ENCODE measurements around the gene INF2. TPM values are rescaled to one million over a fixed set of nuclear protein-coding genes. Genes with fewer than 3 reads are reported as not detected.

The INF2 gene
- total RNA-seq, 1 donor from 2014 or later = 69.2 TPM

DNA sequence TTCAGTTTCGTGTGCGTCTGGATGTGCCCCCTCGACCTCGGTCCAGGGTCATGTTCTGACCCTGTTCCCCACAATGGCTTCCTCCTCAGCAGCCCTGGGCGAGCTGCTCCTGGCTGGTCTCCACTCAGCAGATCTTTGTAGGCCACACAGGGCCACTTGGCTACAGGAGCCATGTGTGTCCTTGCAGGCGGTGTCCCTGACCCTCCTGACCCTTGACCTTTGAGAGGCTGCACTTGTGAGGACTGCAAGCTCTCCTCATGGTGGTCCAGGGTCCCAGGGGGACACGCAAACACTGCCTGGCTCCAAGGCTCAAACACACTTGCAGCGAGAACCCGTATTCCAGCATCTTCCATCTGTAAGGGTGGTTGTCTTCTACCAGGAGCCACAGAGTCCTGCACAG is 56.0 kb downstream of the INF2 start:
- Mint-ChIP-seq H3K9me3 (ENCODE audit: low read depth) (no peaks in the 10 kb centered on the region), H3K27ac (no peak overlapping the region), H3K4me3 (ENCODE audit: low read depth) (no peak overlapping the region), H3K4me1 (ENCODE audit: low read depth) (peaks cover 1% of the 10 kb centered on the region), H3K27me3 (no peaks in the 10 kb centered on the region), H3K36me3 (ENCODE audit: insufficient read depth) (no peaks in the 10 kb centered on the region)
- no peak for DNase-seq (ENCODE audit: low spot score, unreplicated experiment)
- TF ChIP-seq, protein P1, sequence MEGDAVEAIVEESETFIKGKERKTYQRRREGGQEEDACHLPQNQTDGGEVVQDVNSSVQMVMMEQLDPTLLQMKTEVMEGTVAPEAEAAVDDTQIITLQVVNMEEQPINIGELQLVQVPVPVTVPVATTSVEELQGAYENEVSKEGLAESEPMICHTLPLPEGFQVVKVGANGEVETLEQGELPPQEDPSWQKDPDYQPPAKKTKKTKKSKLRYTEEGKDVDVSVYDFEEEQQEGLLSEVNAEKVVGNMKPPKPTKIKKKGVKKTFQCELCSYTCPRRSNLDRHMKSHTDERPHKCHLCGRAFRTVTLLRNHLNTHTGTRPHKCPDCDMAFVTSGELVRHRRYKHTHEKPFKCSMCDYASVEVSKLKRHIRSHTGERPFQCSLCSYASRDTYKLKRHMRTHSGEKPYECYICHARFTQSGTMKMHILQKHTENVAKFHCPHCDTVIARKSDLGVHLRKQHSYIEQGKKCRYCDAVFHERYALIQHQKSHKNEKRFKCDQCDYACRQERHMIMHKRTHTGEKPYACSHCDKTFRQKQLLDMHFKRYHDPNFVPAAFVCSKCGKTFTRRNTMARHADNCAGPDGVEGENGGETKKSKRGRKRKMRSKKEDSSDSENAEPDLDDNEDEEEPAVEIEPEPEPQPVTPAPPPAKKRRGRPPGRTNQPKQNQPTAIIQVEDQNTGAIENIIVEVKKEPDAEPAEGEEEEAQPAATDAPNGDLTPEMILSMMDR (IDR thresholded peaks at IDR 0.05; ENCODE audit: unreplicated experiment) = no peak

DNA sequence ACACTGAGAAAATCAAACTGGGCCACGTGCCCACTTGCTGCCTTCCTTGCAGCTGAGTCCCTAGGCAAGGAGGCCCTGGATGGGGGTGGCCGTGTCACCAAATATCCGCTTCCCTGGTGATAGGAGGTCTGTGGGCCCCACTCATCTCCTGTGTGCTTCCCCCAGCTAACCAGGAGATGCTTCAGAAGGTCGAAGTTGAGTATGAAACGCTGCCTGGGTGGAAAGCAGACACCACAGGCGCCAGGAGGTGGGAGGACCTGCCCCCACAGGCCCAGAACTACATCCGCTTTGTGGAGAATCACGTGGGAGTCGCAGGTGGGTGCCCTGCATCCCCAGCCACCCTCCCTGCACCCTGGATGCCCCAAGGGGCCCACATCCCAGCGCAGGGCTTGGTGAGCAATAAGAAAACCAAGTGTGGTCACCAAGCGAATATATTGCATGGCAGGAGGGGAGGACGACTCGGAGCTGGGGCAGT is 56.7 kb downstream of the INF2 start:
- H3K4me3 Mint-ChIP-seq (ENCODE audit: low read depth) = no peak overlapping the region
- no peaks in the 10 kb centered on the region for H3K9me3 Mint-ChIP-seq (ENCODE audit: low read depth)
- DNase-seq (ENCODE audit: low spot score, unreplicated experiment) = no peak
- H3K27me3 Mint-ChIP-seq = no peaks in the 10 kb centered on the region
- peaks cover 1% of the 10 kb centered on the region for H3K4me1 Mint-ChIP-seq (ENCODE audit: low read depth)
- no peak overlapping the region for H3K27ac Mint-ChIP-seq
- TF ChIP-seq, protein P1 (IDR thresholded peaks at IDR 0.05; ENCODE audit: unreplicated experiment) = no peak
- no peaks in the 10 kb centered on the region for H3K36me3 Mint-ChIP-seq (ENCODE audit: insufficient read depth)

DNA sequence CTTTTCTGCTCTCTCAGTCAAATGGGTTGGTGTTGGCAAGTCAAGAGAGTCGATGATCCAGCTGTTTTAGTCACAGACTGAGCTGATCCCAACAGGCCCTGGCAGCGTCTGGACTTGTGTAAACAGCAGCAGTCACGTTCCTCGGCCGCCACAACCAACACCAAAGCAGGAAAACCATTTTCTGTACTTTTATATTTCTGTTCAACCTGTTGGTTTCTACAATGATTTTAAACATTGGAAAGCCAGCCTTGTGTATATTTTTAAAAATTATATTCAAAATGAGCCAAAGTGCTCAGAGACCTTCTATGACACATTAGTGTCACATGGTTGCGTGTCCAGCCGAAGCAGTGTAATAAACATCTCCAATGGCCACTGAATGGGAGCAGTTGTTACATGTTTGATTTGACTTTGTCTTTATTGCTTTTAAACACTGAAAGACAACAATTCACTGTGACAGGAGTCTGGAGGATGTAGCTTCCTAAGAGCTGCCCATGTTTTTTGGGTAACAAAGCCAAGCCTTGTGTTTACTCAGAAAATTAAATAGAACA is 57.6 kb downstream of the INF2 start:
- Mint-ChIP-seq H3K4me3 (ENCODE audit: low read depth) (no peak overlapping the region), H3K27me3 (no peaks in the 10 kb centered on the region)
- TF ChIP-seq, protein P1 (IDR thresholded peaks at IDR 0.05; ENCODE audit: unreplicated experiment) = no peak

DNA sequence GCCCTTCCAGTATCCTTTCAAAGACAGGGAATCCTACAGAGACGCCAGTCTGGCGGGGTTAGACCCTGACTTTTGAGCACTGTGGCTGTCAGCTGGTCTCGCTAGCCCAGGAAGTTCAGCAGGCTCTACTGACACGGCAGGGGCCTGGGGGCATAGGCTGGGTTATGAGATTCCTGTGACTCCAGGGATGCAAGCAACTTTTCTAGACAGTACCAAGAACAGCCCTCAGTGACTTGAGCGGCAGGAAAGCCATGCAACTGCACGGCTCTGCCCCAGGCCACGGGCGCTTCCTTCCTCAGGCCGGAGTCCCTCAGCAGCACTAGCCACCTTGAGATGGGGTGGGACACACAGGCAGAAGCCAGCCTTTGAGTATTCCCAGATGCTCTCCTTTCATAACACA is 58.5 kb downstream of the INF2 start:
- H3K4me3 Mint-ChIP-seq (ENCODE audit: low read depth) = no peak overlapping the region
- DNase-seq (ENCODE audit: low spot score, unreplicated experiment) = no peak
- no peak overlapping the region for H3K27ac Mint-ChIP-seq
- no peaks in the 10 kb centered on the region for H3K9me3 Mint-ChIP-seq (ENCODE audit: low read depth)
- no peaks in the 10 kb centered on the region for H3K36me3 Mint-ChIP-seq (ENCODE audit: insufficient read depth)
- H3K27me3 Mint-ChIP-seq = no peaks in the 10 kb centered on the region
- TF ChIP-seq, protein P1 (IDR thresholded peaks at IDR 0.05; ENCODE audit: unreplicated experiment) = no peak
- H3K4me1 Mint-ChIP-seq (ENCODE audit: low read depth) = peaks cover 1% of the 10 kb centered on the region

More for the DNA sequence above, 57.6 kb downstream of the INF2 start:
- Mint-ChIP-seq H3K4me1 (ENCODE audit: low read depth) (peaks cover 1% of the 10 kb centered on the region), H3K9me3 (ENCODE audit: low read depth) (no peaks in the 10 kb centered on the region), H3K36me3 (ENCODE audit: insufficient read depth) (no peaks in the 10 kb centered on the region), H3K27ac (no peak overlapping the region)
- no peak for DNase-seq (ENCODE audit: low spot score, unreplicated experiment)

DNA sequence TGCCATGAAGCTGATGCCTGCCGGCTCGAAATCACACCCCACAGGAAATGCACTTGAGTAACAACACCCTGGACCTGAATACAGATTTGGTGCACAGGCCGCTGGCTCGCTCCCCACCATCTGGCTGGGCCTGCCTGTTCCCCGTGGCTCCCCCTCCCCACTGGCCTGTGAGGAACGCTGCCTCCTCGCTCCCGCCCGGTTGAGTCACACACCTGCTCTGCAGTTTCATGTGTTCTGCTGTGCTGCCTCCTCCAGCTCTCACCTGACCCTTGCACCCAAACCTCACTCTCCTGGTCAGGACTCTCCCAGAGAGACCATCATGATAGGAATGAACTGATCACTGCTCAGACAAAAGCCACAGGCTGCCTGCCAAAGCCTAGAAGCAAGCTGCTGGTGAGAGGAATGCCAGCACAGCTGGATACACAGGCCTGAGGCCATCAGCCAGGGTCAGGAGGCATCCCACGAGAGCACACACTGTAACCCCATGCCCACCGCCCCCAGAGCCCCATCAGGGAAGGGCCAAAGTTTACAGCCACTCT is 59.8 kb downstream of the INF2 start:
- no peak for DNase-seq (ENCODE audit: low spot score, unreplicated experiment)
- H3K36me3 Mint-ChIP-seq (ENCODE audit: insufficient read depth) = no peaks in the 10 kb centered on the region
- TF ChIP-seq, protein P1 (IDR thresholded peaks at IDR 0.05; ENCODE audit: unreplicated experiment) = no peak
- H3K9me3 Mint-ChIP-seq (ENCODE audit: low read depth) = no peaks in the 10 kb centered on the region
- peak overlapping the region; percentile 76 for H3K27ac Mint-ChIP-seq
- H3K4me1 Mint-ChIP-seq (ENCODE audit: low read depth) = peaks cover 8% of the 10 kb centered on the region
- no peak overlapping the region for H3K4me3 Mint-ChIP-seq (ENCODE audit: low read depth)
- no peaks in the 10 kb centered on the region for H3K27me3 Mint-ChIP-seq
